Stimulated activated CD4-positive, alpha-beta T cell treated with anti-CD3 and anti-CD28 coated beads, TNF-alpha, amount 100 ng/mL, for 4 hours (primary cell): ENCODE measurements around the gene KISS1.
"Not testable (repeated sequence)": the region's sequence is repeated elsewhere in the genome, so short reads cannot be mapped to it uniquely, and the experiment has no call there.

ENCODE experiments used
- DNase-seq, 3 experiments: peaks; one replicate each; pipeline ENCODE4 v3.0.0-alpha.2; 2020; ENCODE audit warnings: low read depth in 3 of 3

Gene KISS1, protein sequence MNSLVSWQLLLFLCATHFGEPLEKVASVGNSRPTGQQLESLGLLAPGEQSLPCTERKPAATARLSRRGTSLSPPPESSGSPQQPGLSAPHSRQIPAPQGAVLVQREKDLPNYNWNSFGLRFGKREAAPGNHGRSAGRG

GRCh38 chr1:204196068-204196795 is at the start of gene KISS1:
Gene KISS1 (minus strand): TSS chr1:204196491. CDS start chr1:204192876, 3,615 bp downstream.
- DNase-seq: no peak

- DNase-seq: no peak
These were observed 46.6 kb upstream of the KISS1 start for GRCh38 chr1:204242920-204243319.

- DNase-seq: no peak
These were observed 45.6 kb upstream of the KISS1 start for GRCh38 chr1:204241914-204242313.

DNA sequence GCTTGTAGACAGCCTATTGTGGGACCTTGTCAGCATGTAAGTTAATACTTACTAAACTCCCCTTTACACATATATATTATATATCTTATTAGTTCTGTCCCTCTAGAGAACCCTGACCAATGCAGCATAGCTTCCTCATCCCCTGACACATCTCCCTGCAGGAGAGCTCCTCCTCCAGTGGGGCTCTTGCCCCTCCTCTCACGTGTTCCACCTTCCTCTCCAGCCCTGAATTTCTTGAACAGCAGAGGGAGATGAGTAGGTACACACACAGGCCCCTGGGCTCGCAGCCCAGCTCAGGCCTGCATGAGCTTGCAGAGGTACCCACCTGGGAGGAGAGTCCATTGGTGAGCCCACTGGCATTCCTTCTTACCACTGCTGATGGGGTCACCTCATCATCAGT is 44.8 kb upstream of the KISS1 start:
- no peak for DNase-seq

DNA sequence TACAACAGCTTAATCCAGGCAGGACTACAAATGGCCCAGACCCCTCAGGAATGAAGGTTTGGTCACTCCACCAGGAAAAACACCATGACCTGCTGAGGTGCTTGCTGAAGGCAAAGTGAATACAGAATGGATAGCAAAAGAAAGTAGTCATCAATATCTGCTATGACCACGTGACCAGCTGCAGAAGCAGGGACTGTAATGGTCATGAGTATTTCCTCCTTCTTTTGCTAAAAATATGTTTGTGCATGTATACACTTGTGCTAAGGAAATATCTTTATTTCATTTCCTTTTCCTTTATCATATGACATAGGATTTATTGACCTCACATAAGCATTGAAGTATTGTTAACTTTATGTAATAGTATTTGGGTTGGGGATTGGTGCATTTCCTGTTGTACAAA is 43.9 kb upstream of the KISS1 start:
- DNase-seq: no peak

DNA sequence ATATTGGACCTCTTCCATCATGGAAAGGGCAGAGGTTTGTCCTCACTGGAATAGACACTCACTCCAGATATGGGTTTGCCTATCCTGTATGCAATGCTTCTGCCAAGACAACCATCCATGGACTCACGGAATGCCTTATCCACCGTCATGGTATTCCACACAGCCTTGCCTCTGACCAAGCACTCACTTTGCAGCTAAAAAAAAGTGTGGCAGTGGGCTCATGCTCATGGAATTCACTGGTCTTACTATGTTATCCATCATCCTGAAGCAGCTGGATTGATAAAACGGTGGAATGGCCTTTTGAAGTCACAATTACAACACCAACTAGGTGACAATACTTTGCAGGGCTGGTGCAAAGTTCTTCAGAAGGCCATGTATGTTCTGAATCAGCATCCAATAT is 43.1 kb upstream of the KISS1 start:
- not testable (repeated sequence) for DNase-seq

- not testable (repeated sequence) for DNase-seq
These were observed 42.2 kb upstream of the KISS1 start for GRCh38 chr1:204238520-204238919.

- not testable (repeated sequence) for DNase-seq
These were observed 41.2 kb upstream of the KISS1 start for GRCh38 chr1:204237515-204237914.

GRCh38 chr1:204232526-204232925 is 36.2 kb upstream of the KISS1 start:
- DNase-seq: no peak

- no peak for DNase-seq
These were observed 33.9 kb upstream of the KISS1 start for GRCh38 chr1:204230211-204230610.

- no peak for DNase-seq
These were observed 32.6 kb upstream of the KISS1 start for GRCh38 chr1:204228896-204229295.

DNA sequence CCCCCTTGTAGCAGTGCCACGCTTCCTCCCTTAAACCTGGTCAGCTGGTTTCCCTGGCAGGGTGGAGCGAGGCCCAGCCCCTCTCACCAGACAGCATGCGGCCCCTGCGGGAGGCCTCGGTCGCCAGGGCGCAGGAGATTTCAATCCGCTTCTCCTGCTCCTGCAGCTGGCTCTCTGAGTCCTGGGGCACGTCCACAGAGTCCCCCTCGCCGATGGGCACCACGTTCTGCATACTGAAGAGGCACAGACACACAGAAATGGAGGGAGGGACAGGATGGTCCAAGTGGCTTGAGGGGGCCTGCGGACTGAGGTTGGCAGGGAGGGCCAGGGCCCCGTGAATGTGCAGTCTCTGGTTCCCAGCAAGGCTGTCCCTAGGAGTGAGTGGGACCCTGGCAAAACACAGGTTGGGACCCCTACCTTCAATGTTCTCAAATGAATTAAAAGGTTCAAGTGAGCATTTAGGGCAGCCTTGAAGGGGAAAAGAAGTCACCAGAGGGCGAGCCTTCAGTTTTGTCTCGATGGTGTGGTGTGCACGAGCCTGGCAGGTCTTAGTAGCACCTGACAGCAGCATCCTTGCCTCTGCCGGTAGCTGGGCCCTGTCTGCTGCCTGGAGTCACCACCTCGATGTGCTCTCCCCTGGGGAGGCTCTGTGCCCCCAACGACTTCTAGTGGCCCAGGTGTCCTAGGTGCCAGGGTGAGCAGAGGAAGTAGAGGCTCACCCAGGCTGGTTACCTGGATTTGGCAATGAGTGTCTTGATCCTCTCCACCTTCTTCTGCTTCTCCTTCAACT is 31.9 kb upstream of the KISS1 start:
- DNase-seq: no peak

DNA sequence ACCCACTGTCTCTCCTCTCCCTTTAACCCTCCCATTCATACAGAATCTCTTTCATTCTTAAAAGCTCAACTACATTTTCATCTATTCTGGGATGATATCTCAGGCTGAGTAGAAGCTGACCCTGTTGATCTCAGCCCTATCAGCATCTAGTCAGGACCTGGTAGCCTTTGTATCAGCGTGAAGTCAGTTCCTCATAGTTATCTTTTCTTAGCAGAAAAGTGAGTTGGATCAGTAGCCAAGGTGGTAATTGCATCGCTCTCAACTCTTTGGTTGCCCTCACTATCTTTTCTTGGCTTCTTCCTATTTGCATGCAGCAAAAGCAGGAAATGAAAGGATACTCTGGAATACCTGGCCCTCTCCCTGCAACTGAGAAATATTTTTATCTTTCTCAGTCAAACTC is 31.1 kb upstream of the KISS1 start:
- DNase-seq: no peak

GRCh38 chr1:204225841-204226735 is 29.8 kb upstream of the KISS1 start:
- no peak for DNase-seq

DNA sequence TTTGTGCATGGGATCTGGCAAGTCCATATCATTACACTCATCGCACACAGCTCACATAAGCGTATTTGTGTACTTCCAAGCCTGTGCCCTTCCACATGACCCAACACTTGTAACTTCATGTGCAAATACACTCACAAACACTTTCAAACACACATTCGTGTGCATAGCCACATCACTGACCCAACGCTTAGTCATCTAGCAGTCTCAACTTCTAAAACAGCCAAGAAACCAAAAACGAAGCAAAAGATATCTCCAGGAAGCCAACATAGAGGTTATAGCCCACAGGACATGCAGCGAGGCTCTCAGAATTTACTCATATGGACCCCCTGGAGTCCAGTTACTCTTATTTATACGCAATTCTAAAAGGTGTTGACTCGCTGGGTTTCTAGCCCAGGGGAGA is 28.4 kb upstream of the KISS1 start:
- DNase-seq: no peak

- DNase-seq: no peak
These were observed 27.0 kb upstream of the KISS1 start for GRCh38 chr1:204223129-204223860.

DNA sequence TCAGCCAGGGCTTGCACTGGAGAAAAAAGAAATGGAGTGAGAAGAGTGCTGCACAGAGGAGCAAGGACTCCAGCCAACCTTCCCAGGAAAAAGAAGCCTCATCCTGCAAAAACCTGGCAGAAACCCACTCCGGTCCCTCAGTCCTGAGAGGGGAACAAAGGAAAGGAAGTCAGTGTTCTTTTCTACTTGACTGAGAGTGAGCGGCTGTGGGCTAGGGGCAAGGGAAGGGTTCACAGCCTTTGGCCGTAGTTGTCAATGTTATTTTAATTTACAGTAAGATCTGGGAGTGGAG is 26.4 kb upstream of the KISS1 start:
- DNase-seq: no peak

DNA sequence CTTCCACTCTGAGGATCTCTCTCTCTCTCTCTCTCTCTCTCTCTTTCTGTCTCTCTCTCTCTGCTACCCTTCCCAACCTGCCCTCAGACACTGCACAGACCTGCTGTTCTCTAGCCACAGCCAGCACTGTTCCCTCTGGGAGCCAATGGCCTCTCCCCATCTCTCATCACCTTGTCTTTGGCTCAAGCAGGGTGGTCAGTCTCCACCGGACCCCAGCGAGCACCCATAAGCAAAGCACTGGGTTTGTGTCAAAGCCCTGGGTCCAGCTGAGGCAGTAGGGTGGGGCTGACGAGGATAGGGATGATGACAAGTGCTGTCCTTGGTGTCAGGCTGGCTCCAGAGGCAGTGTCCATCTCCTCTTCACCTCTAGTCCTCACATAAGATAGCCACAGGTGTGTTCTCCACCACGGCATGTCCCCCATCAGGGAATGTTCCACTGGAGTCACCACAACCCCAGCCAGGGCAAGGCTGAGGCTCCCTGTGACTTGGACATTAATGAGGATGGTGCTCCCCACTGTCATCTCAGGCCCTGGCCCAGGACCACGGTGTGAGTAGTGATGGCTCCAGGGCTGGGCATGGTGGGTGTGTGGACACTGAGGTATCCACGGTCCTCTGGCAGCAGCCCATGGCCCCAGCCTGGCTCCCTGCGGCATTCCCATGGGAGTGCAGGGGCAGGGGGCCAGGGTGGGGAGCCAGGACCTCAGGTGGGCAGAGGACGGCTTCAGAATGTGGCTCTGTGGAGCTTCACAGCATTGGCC is 25.9 kb upstream of the KISS1 start:
- DNase-seq: no peak

DNA sequence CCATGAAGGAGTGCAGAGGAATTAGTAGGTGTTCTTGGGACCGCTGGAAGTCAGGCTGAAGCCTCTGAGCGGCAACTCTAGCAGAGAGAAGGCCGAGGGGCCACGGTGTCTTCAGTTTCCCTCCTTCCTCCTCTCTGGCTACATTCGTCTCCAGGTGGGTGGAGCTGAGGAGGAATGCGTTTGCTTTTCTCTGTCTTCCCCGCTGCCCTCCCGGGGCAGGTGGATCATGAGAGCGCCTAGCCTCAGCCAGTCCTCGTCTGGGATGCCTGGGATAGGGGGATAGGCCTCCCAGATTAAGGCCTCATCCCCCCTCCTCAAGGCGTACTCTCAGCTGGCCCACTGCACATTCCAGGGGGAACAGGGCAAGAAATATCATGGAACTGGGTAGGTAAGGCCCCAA is 25.0 kb upstream of the KISS1 start:
- DNase-seq: no peak

- DNase-seq: no peak
These were observed 23.8 kb upstream of the KISS1 start for GRCh38 chr1:204219971-204220616.
